GM18526 (cell line): ENCODE results near the gene NOG.

Source experiments
- POLR2A ChIP-seq: IDR thresholded peaks from 3 replicates; pipeline ENCODE4 v1.6.1; 2011; ENCODE audit not compliant: insufficient read length; ENCODE audit errors: extremely low read depth

NOG gene

GRCh38 chr17:56593646-56594319 lies at the start of gene NOG:
Gene NOG (plus strand): TSS chr17:56593699. CDS start chr17:56594224, 525 bp downstream.
- TF ChIP-seq POLR2A, result no peak

GRCh38 chr17:56545106-56545505 lies 48.4 kb upstream of the NOG start:
- TF ChIP-seq POLR2A, result no peak

GRCh38 chr17:56545930-56546329 lies 47.6 kb upstream of the NOG start:
- no peak for TF ChIP-seq POLR2A

GRCh38 chr17:56548661-56549060 lies 44.8 kb upstream of the NOG start:
- no peak for TF ChIP-seq POLR2A

GRCh38 chr17:56549501-56549900 lies 44.0 kb upstream of the NOG start:
- TF ChIP-seq POLR2A, result no peak

- no peak for TF ChIP-seq POLR2A
These were observed 35.8 kb upstream of the NOG start for GRCh38 chr17:56557682-56558081.

GRCh38 chr17:56558088-56558487 lies 35.4 kb upstream of the NOG start:
- TF ChIP-seq POLR2A, result no peak

GRCh38 chr17:56570199-56570598 lies 23.3 kb upstream of the NOG start:
- TF ChIP-seq POLR2A, result no peak

GRCh38 chr17:56571456-56571855 lies 22.0 kb upstream of the NOG start:
- TF ChIP-seq POLR2A, result no peak

GRCh38 chr17:56577190-56577842 lies 16.2 kb upstream of the NOG start:
- TF ChIP-seq POLR2A, result no peak

GRCh38 chr17:56577843-56578204 lies 15.7 kb upstream of the NOG start:
- TF ChIP-seq POLR2A, result no peak

- no peak for TF ChIP-seq POLR2A
These were observed 11.6 kb upstream of the NOG start for GRCh38 chr17:56581635-56582627.

- TF ChIP-seq POLR2A, result no peak
These were observed 9.7 kb upstream of the NOG start for GRCh38 chr17:56583772-56584171.

- no peak for TF ChIP-seq POLR2A
These were observed 6.2 kb upstream of the NOG start for GRCh38 chr17:56587298-56587697.

- TF ChIP-seq POLR2A, result no peak
These were observed 913 bp upstream of the NOG start for GRCh38 chr17:56592487-56593085.
